WTC11 (cell line): Measurements from ENCODE around the gene HOXB3. TPM values are rescaled to one million over a fixed set of nuclear protein-coding genes. Genes with fewer than 3 reads are reported as not detected.

Experiments
- ATAC-seq: fragments of 200-7000 bp; cut with Tn5 transposase; 2 replicates; pipeline ENCODE4 v1.10.0; 2021; ENCODE audit warnings: mild to moderate bottlenecking, moderate library complexity
- CTCF ChIA-PET: fragments of 300-600 bp; sonication (Branson Sonifier 250); formaldehyde crosslinking; loops from one replicate; lab custom pipeline; 2021; ENCODE audit warnings: antibody characterized with exemption; lab: Charles Lee
- POLR2A ChIA-PET: fragments of 350-600 bp; sonication (Branson Sonifier 250); formaldehyde crosslinking; loops from one replicate; lab custom pipeline; 2021; ENCODE audit warnings: antibody characterized with exemption; lab: Charles Lee
- DNase-seq: peaks from one replicate; pipeline ENCODE4 v3.0.0; 2021; ENCODE audit warnings: low spot score
- H3K27ac Mint-ChIP-seq: 2 replicates; pipeline ENCODE4 v1.8.0; 2021; ENCODE audit warnings: mixed read lengths
- H3K27me3 Mint-ChIP-seq: 2 replicates; pipeline ENCODE4 v1.8.0; 2021; ENCODE audit warnings: low read depth, mild to moderate bottlenecking, moderate library complexity, mixed read lengths
- H3K36me3 Mint-ChIP-seq: 2 replicates; pipeline ENCODE4 v1.8.0; 2021; ENCODE audit warnings: mixed read lengths
- H3K4me1 Mint-ChIP-seq: 2 replicates; pipeline ENCODE4 v1.8.0; 2022; ENCODE audit warnings: mixed read lengths
- H3K4me3 Mint-ChIP-seq: 2 replicates; pipeline ENCODE4 v1.8.0; 2021; ENCODE audit warnings: mild to moderate bottlenecking, moderate library complexity, mixed read lengths
- H3K9me3 Mint-ChIP-seq: 2 replicates; pipeline ENCODE4 v1.8.0; 2021; ENCODE audit warnings: mixed read lengths
- AFF4 ChIP-seq: sonication (generic); formaldehyde crosslinking; IDR thresholded peaks from 2 replicates; pipeline ENCODE4 v1.8.1; 2023; ENCODE audit warnings: mild to moderate bottlenecking, missing genetic modification reagents, borderline replicate concordance
- CREM ChIP-seq: sonication (generic); formaldehyde crosslinking; IDR thresholded peaks from 2 replicates; pipeline ENCODE4 v1.8.1; 2022; ENCODE audit warnings: mild to moderate bottlenecking, missing genetic modification reagents, moderate library complexity
- E2F1 ChIP-seq: sonication (generic); formaldehyde crosslinking; IDR thresholded peaks from 2 replicates; pipeline ENCODE4 v1.8.0; 2022; ENCODE audit warnings: mild to moderate bottlenecking, missing genetic modification reagents
- E2F5 ChIP-seq: sonication (generic); formaldehyde crosslinking; IDR thresholded peaks from 2 replicates; pipeline ENCODE4 v1.8.1; 2022; ENCODE audit warnings: mild to moderate bottlenecking, moderate library complexity, missing genetic modification reagents
- FOXP1 ChIP-seq: sonication (generic); formaldehyde crosslinking; IDR thresholded peaks from 2 replicates; pipeline ENCODE4 v1.8.0; 2022; ENCODE audit warnings: missing genetic modification reagents, mild to moderate bottlenecking, moderate library complexity, borderline replicate concordance
- FOXP4 ChIP-seq: sonication (generic); formaldehyde crosslinking; IDR thresholded peaks from 2 replicates; pipeline ENCODE4 v1.8.0; 2022; ENCODE audit warnings: mild to moderate bottlenecking, missing genetic modification reagents
- GRHL2 ChIP-seq: fragments of 250-450 bp; sonication (Bioruptor Pico); IDR thresholded peaks from 2 replicates; pipeline ENCODE4 v1.8.0; 2022; ENCODE audit warnings: mild to moderate bottlenecking, moderate library complexity; ENCODE audit not compliant: insufficient replicate concordance, severe bottlenecking
- GTF2I ChIP-seq: fragments of 250-450 bp; sonication (Bioruptor Pico); conservative IDR thresholded peaks from 2 replicates; pipeline ENCODE4 v1.4.0; 2021; ENCODE audit warnings: mild to moderate bottlenecking
- NFE2L1 ChIP-seq: sonication (generic); formaldehyde crosslinking; IDR thresholded peaks from 2 replicates; pipeline ENCODE4 v1.8.1; 2023; ENCODE audit warnings: missing genetic modification reagents
- NR3C1 ChIP-seq: sonication (generic); formaldehyde crosslinking; conservative IDR thresholded peaks from 2 replicates; pipeline ENCODE4 v1.8.1; 2023; ENCODE audit warnings: low read depth, mild to moderate bottlenecking, missing genetic modification reagents
- OVOL2 ChIP-seq: fragments of 250-450 bp; sonication (Bioruptor Pico); IDR thresholded peaks from 2 replicates; pipeline ENCODE4 v1.9.0; 2021; ENCODE audit warnings: mild to moderate bottlenecking, borderline replicate concordance
- PREB ChIP-seq: sonication (generic); formaldehyde crosslinking; IDR thresholded peaks from 2 replicates; pipeline ENCODE4 v1.8.1; 2022; ENCODE audit warnings: mild to moderate bottlenecking, missing genetic modification reagents, moderate library complexity, borderline replicate concordance
- ZNF425 ChIP-seq: fragments of 250-450 bp; sonication (Bioruptor Pico); conservative IDR thresholded peaks from 2 replicates; pipeline ENCODE4 v1.9.0; 2021; ENCODE audit warnings: mild to moderate bottlenecking
- ZSCAN18 ChIP-seq: fragments of 250-450 bp; sonication (Bioruptor Pico); IDR thresholded peaks from 2 replicates; pipeline ENCODE4 v2.1.2; 2022; ENCODE audit warnings: mild to moderate bottlenecking, moderate library complexity
- total RNA-seq: library from RNA; stranded (reverse); gene quantifications from 3 replicates; pipeline ENCODE4 v1.2.3, GENCODE V29; 2021

Gene HOXB3
- total RNA-seq, 1 experiment from 2014 or later = 0.09 TPM

- no peak for TF ChIP-seq E2F1
- no peak for TF ChIP-seq CREM (CRISPR knock-in tag)
- no peak for TF ChIP-seq PREB (CRISPR knock-in tag)
Observed at GRCh38 chr17:48600244-48601098, 10.4 kb upstream of the HOXB3 start (continued).

- DNase-seq (no peak), ATAC-seq (no peak)
- H3K4me3 Mint-ChIP-seq = no peak overlapping the region
- TF ChIP-seq NR3C1 (no peak), GRHL2 (CRISPR knock-in tag) (no peak), FOXP1 (no peak), ZSCAN18 (no peak), OVOL2 (CRISPR knock-in tag) (no peak), NFE2L1 (no peak), FOXP4 (CRISPR knock-in tag) (no peak), AFF4 (no peak), GTF2I (CRISPR knock-in tag) (no peak), E2F5 (CRISPR knock-in tag) (no peak), ZNF425 (no peak)
- ChIA-PET POLR2A (no interaction called here), CTCF (no interaction called here)
- H3K9me3 Mint-ChIP-seq = no peaks in the 10 kb centered on the region
- H3K4me1 Mint-ChIP-seq = peaks cover 37% of the 10 kb centered on the region
- H3K36me3 Mint-ChIP-seq = peaks cover 2% of the 10 kb centered on the region; the same call in 1 of the 2 replicates
- H3K27me3 Mint-ChIP-seq = peaks cover 100% of the 10 kb centered on the region; the same call in 1 of the 2 replicates
- no peak overlapping the region for H3K27ac Mint-ChIP-seq
Observed at GRCh38 chr17:48599354-48599753, 9.3 kb upstream of the HOXB3 start.
